A549 (cell line): ENCODE data around the gene PKNOX1.
"Not testable (repeated sequence)": the region's sequence is repeated elsewhere in the genome, so short reads cannot be mapped to it uniquely, and the experiment has no call there.

Source experiments
- CHD2 ChIP-seq: fragments of 150-350 bp; IDR thresholded peaks from 2 replicates; pipeline ENCODE4 v1.6.1; 2014; ENCODE audit warnings: low read length; ENCODE audit not compliant: partially characterized antibody
- HOXA7 ChIP-seq: fragments of 250-450 bp; sonication (Bioruptor Pico); IDR thresholded peaks from 2 replicates; pipeline ENCODE4 v1.5.0; 2020; ENCODE audit warnings: mild to moderate bottlenecking, moderate library complexity
- JUNB ChIP-seq: fragments of >200 bp; sonication (Bioruptor Twin); formaldehyde crosslinking; IDR thresholded peaks from 2 replicates; pipeline ENCODE4 v1.6.1; 2016
- KDM1A ChIP-seq: fragments of 200-600 bp; sonication (generic); IDR thresholded peaks from 2 replicates; pipeline ENCODE4 v1.6.1; 2016; ENCODE audit warnings: low read depth, mild to moderate bottlenecking
- MYC ChIP-seq: IDR thresholded peaks from 2 replicates; pipeline ENCODE4 v1.6.1; 2012; ENCODE audit warnings: mild to moderate bottlenecking, inconsistent platforms, low read length, improper control_type of control experiment, borderline replicate concordance
- RCOR1 ChIP-seq: fragments of 150-350 bp; IDR thresholded peaks from 2 replicates; pipeline ENCODE4 v1.6.1; 2014; ENCODE audit warnings: antibody characterized with exemption, low read length, low read depth
- RNF2 ChIP-seq: fragments of 200-600 bp; sonication (generic); IDR thresholded peaks from 2 replicates; pipeline ENCODE4 v1.6.1; 2016; ENCODE audit warnings: low read depth, mild to moderate bottlenecking, antibody characterized with exemption, moderate library complexity, borderline replicate concordance
- TF ChIP-seq, protein P1 (sequence below): IDR thresholded peaks from 2 replicates; pipeline ENCODE4 v1.6.1; 2012
- TF ChIP-seq, protein P2 (sequence below): fragments of >200 bp; sonication (Bioruptor Twin); formaldehyde crosslinking; IDR thresholded peaks from 3 replicates; pipeline ENCODE4 v1.5.1; 2016
- TF ChIP-seq, protein P3 (sequence below): IDR thresholded peaks from 2 replicates; pipeline ENCODE4 v1.6.1; 2012; ENCODE audit warnings: low read depth, borderline replicate concordance

DNA sequence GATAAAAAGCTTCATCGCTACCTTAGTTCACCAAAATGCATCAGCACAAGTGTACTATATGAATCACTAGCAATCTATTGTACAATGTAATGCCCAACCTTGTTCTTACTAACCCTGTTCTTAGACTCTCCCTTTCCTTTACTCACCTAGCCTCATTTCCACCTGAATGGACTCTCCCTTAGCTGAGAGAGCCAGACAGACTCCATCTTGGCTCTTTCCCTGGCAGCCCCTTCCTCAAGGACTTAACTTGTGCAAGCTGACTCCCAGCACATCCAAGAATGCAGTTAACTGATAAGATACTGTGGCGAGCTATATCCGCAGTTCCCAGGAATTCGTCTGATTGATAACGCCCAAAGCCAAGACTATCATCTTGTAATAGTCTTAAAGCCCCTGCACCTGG is 38.0 kb upstream of the PKNOX1 start:
- TF ChIP-seq, protein P1, sequence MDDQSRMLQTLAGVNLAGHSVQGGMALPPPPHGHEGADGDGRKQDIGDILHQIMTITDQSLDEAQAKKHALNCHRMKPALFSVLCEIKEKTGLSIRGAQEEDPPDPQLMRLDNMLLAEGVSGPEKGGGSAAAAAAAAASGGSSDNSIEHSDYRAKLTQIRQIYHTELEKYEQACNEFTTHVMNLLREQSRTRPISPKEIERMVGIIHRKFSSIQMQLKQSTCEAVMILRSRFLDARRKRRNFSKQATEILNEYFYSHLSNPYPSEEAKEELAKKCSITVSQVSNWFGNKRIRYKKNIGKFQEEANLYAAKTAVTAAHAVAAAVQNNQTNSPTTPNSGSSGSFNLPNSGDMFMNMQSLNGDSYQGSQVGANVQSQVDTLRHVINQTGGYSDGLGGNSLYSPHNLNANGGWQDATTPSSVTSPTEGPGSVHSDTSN: not testable (repeated sequence)
- TF ChIP-seq, protein P2, sequence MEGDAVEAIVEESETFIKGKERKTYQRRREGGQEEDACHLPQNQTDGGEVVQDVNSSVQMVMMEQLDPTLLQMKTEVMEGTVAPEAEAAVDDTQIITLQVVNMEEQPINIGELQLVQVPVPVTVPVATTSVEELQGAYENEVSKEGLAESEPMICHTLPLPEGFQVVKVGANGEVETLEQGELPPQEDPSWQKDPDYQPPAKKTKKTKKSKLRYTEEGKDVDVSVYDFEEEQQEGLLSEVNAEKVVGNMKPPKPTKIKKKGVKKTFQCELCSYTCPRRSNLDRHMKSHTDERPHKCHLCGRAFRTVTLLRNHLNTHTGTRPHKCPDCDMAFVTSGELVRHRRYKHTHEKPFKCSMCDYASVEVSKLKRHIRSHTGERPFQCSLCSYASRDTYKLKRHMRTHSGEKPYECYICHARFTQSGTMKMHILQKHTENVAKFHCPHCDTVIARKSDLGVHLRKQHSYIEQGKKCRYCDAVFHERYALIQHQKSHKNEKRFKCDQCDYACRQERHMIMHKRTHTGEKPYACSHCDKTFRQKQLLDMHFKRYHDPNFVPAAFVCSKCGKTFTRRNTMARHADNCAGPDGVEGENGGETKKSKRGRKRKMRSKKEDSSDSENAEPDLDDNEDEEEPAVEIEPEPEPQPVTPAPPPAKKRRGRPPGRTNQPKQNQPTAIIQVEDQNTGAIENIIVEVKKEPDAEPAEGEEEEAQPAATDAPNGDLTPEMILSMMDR: not testable (repeated sequence)
- not testable (repeated sequence) for TF ChIP-seq RNF2; RCOR1; CHD2; HOXA7 (CRISPR knock-in tag); JUNB; MYC; KDM1A
- TF ChIP-seq, protein P3, sequence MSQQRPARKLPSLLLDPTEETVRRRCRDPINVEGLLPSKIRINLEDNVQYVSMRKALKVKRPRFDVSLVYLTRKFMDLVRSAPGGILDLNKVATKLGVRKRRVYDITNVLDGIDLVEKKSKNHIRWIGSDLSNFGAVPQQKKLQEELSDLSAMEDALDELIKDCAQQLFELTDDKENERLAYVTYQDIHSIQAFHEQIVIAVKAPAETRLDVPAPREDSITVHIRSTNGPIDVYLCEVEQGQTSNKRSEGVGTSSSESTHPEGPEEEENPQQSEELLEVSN: not testable (repeated sequence)
